Measurements from ENCODE around the gene CENPU.
"Not testable (repeated sequence)": the region's sequence is repeated elsewhere in the genome, so short reads cannot be mapped to it uniquely, and the experiment has no call there.

The CENPU gene

GRCh38 chr4:184733654-184734524 lies at the start of gene CENPU:
Gene CENPU, minus strand, starts transcription at chr4:184734096. Its CDS starts 34 bp downstream, at chr4:184734062.
- FAIRE-seq = peak; percentile 97

- FAIRE-seq = no peak
These were observed 49.0 kb upstream of the CENPU start for GRCh38 chr4:184782731-184783373.

GRCh38 chr4:184779160-184779559 lies 45.3 kb upstream of the CENPU start:
- FAIRE-seq = not testable (repeated sequence)

GRCh38 chr4:184778325-184778724 lies 44.4 kb upstream of the CENPU start:
- FAIRE-seq = no peak

GRCh38 chr4:184776821-184777220 lies 42.9 kb upstream of the CENPU start:
- no peak for FAIRE-seq

GRCh38 chr4:184775854-184776555 lies 42.1 kb upstream of the CENPU start:
- no peak for FAIRE-seq

- FAIRE-seq = no peak
These were observed 40.3 kb upstream of the CENPU start for GRCh38 chr4:184774152-184774551.

GRCh38 chr4:184771416-184771815 lies 37.5 kb upstream of the CENPU start:
- no peak for FAIRE-seq

GRCh38 chr4:184769141-184769765 lies 35.4 kb upstream of the CENPU start:
- FAIRE-seq = no peak

- no peak for FAIRE-seq
These were observed 34.4 kb upstream of the CENPU start for GRCh38 chr4:184768296-184768695.

- FAIRE-seq = no peak
These were observed 32.5 kb upstream of the CENPU start for GRCh38 chr4:184766446-184766845.

GRCh38 chr4:184765473-184766340 lies 31.8 kb upstream of the CENPU start:
- no peak for FAIRE-seq

GRCh38 chr4:184764601-184765000 lies 30.7 kb upstream of the CENPU start:
- no peak for FAIRE-seq

- FAIRE-seq = peak; percentile 21
These were observed 29.4 kb upstream of the CENPU start for GRCh38 chr4:184763150-184763780.

- no peak for FAIRE-seq
These were observed 28.2 kb upstream of the CENPU start for GRCh38 chr4:184762100-184762499.

GRCh38 chr4:184760681-184761080 lies 26.8 kb upstream of the CENPU start:
- FAIRE-seq = no peak

- FAIRE-seq = peak; percentile 74
These were observed 23.9 kb upstream of the CENPU start for GRCh38 chr4:184757810-184758209.

- FAIRE-seq = no peak
These were observed 22.5 kb upstream of the CENPU start for GRCh38 chr4:184756399-184756798.

GRCh38 chr4:184755278-184755677 lies 21.4 kb upstream of the CENPU start:
- FAIRE-seq = no peak

GRCh38 chr4:184752496-184753275 lies 18.8 kb upstream of the CENPU start:
- no peak for FAIRE-seq

GRCh38 chr4:184751585-184751956 lies 17.7 kb upstream of the CENPU start:
- FAIRE-seq = no peak

Data from endometrium (tissue), 2 donors.